ENCODE data around the gene C15orf62. TPM values are rescaled to one million over a fixed set of nuclear protein-coding genes. Genes with fewer than 3 reads are reported as not detected.

C15orf62 gene
- total and polyA plus RNA-seq, 8 donors, result 0.06 to 0.46 (median 0.16) TPM; not detected in 1

- WGBS, 2 donors, result 94 to 95% methylated on average over 8 of the region's 8 CpGs
- DNase-seq, result peak in 1 of 6 donors; percentile 12
- no peak for TF ChIP-seq CTCF (IDR thresholded peaks at IDR 0.05)
- H3K27ac ChIP-seq, result peak overlapping the region in 2 of 4 donors; percentile 22 to 36
- ATAC-seq, result no peak
- no peak overlapping the region for H3K4me3 ChIP-seq
- H3K27me3 ChIP-seq, result no peaks in the 10 kb centered on the region
- intact Hi-C loops (cut with DNase I), result no loop called here
- H3K9me3 ChIP-seq, result no peaks in the 10 kb centered on the region
- peaks cover 34 to 64% (median 47%) of the 10 kb centered on the region in 3 donors for H3K4me1 ChIP-seq
- no peak for FAIRE-seq
- H3K36me3 ChIP-seq, result no peaks in the 10 kb centered on the region
Observed at GRCh38 chr15:40789999-40790398, 20.2 kb downstream of the C15orf62 start.

- no peaks in the 10 kb centered on the region for H3K36me3 ChIP-seq
- peaks cover 27 to 59% (median 40%) of the 10 kb centered on the region in 3 donors for H3K4me1 ChIP-seq
- peak overlapping the region in 2 of 4 donors; percentile 36 to 64 for H3K27ac ChIP-seq
- ATAC-seq (no peak), FAIRE-seq (no peak), DNase-seq (no peak)
- no peak overlapping the region for H3K4me3 ChIP-seq
- WGBS, 2 donors, result 43 to 48% methylated on average over 3 of the region's 3 CpGs
- no peak for TF ChIP-seq CTCF (IDR thresholded peaks at IDR 0.05)
- H3K9me3 ChIP-seq, result no peaks in the 10 kb centered on the region
- intact Hi-C loops (cut with DNase I), result no loop called here
- no peaks in the 10 kb centered on the region for H3K27me3 ChIP-seq
Observed at GRCh38 chr15:40790718-40791117, 20.9 kb downstream of the C15orf62 start.

GRCh38 chr15:40792394-40792793 lies 22.6 kb downstream of the C15orf62 start:
- DNase-seq, result peak in 1 of 6 donors; percentile 11
- TF ChIP-seq CTCF (IDR thresholded peaks at IDR 0.05), result no peak
- ATAC-seq, result no peak
- Histone ChIP-seq H3K4me3 (no peak overlapping the region), H3K9me3 (no peaks in the 10 kb centered on the region), H3K27me3 (no peaks in the 10 kb centered on the region), H3K36me3 (no peaks in the 10 kb centered on the region), H3K4me1 (peaks cover 12 to 42% (median 23%) of the 10 kb centered on the region in 3 donors), H3K27ac (no peak overlapping the region)
- WGBS, 2 donors, result 95 to 99% methylated on average over 3 of the region's 3 CpGs
- intact Hi-C loops (cut with DNase I), result no loop called here
- no peak for FAIRE-seq

- Histone ChIP-seq H3K4me3 (no peak overlapping the region), H3K27ac (peak overlapping the region in 2 of 4 donors; percentile 49 to 62), H3K36me3 (no peaks in the 10 kb centered on the region), H3K4me1 (peaks cover 4 to 33% (median 14%) of the 10 kb centered on the region in 3 donors), H3K27me3 (no peaks in the 10 kb centered on the region), H3K9me3 (no peaks in the 10 kb centered on the region)
- DNase-seq (peak; percentile 48 to 80 (median 66)), FAIRE-seq (no peak), ATAC-seq (peak; percentile 76 to 82 (median 78))
- TF ChIP-seq CTCF (IDR thresholded peaks at IDR 0.05), result no peak
- intact Hi-C loops (cut with DNase I), result no loop called here
- WGBS, 2 donors, result 29 to 36% methylated on average over 9 of the region's 9 CpGs
Observed at GRCh38 chr15:40793216-40793989, 23.6 kb downstream of the C15orf62 start.

GRCh38 chr15:40796041-40796440 lies 26.3 kb downstream of the C15orf62 start:
- intact Hi-C loops (cut with DNase I), result no loop called here
- DNase-seq (no peak), FAIRE-seq (no peak), ATAC-seq (peak in 1 of 4 donors; percentile 15)
- H3K4me3 ChIP-seq, result no peak overlapping the region
- no peaks in the 10 kb centered on the region for H3K36me3 ChIP-seq
- WGBS, 2 donors, result 60 to 75% methylated on average over 2 of the region's 2 CpGs
- H3K27ac ChIP-seq, result peak overlapping the region in 1 of 4 donors; percentile 10
- no peak for TF ChIP-seq CTCF (IDR thresholded peaks at IDR 0.05)
- peaks cover 4 to 17% (median 14%) of the 10 kb centered on the region in 3 donors for H3K4me1 ChIP-seq
- no peaks in the 10 kb centered on the region for H3K9me3 ChIP-seq
- H3K27me3 ChIP-seq, result no peaks in the 10 kb centered on the region
